ENCODE measurements around the gene SLCO2A1.

Gene SLCO2A1

GRCh38 chr3:133899311-133899710 is 130.4 kb downstream of the SLCO2A1 start:
- DNase-seq (ENCODE audit: low read depth in 2 of 2), result no peak

DNA sequence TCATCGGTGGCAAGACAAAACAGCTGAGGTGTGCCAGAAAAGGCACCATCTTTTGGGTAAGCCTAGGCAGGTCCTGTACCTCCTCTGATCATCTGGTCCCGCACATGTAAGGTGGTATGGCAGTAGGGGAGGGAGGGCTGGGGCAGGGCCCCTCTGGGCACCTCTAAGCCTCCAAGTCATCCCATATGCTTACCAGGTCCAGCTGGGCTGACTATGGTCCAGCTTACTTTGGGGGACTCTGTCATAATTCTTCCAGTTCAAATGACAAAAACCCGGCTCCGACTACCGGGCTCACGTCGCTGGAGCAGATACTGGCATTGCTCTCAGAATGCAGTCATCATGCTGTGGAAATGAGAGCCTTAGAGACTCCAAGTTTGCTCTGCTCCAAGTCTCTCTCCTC is 132.2 kb downstream of the SLCO2A1 start:
- no peak for DNase-seq (ENCODE audit: low read depth in 2 of 2)

- no peak for DNase-seq (ENCODE audit: low read depth in 2 of 2)
These were observed 133.5 kb downstream of the SLCO2A1 start for GRCh38 chr3:133896002-133896761.

- DNase-seq (ENCODE audit: low read depth in 2 of 2), result no peak
These were observed 134.3 kb downstream of the SLCO2A1 start, which contains the start of gene RAB6B for GRCh38 chr3:133895208-133896001. TSS of gene RAB6B (minus strand) at chr3:133895882. CDS start at chr3:133895466, 416 bp downstream.

GRCh38 chr3:133894353-133895207 is 135.1 kb downstream of the SLCO2A1 start:
- DNase-seq (ENCODE audit: low read depth in 2 of 2), result no peak

- DNase-seq (ENCODE audit: low read depth in 2 of 2), result no peak
These were observed 135.9 kb downstream of the SLCO2A1 start for GRCh38 chr3:133893683-133894352.

DNA sequence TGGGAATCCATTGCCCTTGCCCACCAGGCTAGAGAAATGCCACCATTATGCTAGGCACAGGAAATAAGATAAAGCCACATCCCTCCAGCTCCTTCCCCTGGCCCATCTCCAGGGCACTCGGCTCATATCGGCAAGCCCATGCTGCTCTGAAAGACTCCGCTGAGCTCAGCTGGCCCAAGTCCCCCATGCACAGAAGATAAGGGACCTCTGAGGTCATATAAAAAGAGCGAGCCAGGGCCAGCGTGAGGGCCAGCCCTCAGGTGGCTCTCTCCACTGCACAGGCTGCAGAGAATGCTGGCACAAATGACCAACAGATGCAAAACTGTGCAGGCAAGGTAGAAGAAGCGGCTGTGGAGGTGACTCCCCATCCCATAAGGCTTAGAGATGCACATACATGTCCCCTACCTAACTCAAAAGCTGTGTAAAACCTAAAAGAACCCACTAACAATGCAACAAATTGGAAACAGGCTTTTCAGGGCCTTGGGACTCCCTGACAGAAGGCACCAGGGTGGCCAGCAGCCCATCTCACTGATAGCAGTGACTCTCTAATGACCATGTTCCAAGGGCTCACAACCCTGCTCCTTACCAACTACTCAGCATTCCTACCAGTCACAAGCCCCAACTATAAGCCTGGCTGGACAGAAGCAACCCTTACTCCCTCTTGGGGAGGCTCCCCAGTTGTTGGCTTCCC is 137.0 kb downstream of the SLCO2A1 start:
- DNase-seq (ENCODE audit: low read depth in 2 of 2), result no peak

- no peak for DNase-seq (ENCODE audit: low read depth in 2 of 2)
These were observed 137.9 kb downstream of the SLCO2A1 start for GRCh38 chr3:133891662-133892378.

- no peak for DNase-seq (ENCODE audit: low read depth in 2 of 2)
These were observed 138.6 kb downstream of the SLCO2A1 start for GRCh38 chr3:133890972-133891644.

- DNase-seq (ENCODE audit: low read depth in 2 of 2), result no peak
These were observed 139.7 kb downstream of the SLCO2A1 start for GRCh38 chr3:133890037-133890436.

- no peak for DNase-seq (ENCODE audit: low read depth in 2 of 2)
These were observed 140.9 kb downstream of the SLCO2A1 start for GRCh38 chr3:133888726-133889340.

GRCh38 chr3:133887803-133888703 is 141.7 kb downstream of the SLCO2A1 start:
- no peak for DNase-seq (ENCODE audit: low read depth in 2 of 2)

DNA sequence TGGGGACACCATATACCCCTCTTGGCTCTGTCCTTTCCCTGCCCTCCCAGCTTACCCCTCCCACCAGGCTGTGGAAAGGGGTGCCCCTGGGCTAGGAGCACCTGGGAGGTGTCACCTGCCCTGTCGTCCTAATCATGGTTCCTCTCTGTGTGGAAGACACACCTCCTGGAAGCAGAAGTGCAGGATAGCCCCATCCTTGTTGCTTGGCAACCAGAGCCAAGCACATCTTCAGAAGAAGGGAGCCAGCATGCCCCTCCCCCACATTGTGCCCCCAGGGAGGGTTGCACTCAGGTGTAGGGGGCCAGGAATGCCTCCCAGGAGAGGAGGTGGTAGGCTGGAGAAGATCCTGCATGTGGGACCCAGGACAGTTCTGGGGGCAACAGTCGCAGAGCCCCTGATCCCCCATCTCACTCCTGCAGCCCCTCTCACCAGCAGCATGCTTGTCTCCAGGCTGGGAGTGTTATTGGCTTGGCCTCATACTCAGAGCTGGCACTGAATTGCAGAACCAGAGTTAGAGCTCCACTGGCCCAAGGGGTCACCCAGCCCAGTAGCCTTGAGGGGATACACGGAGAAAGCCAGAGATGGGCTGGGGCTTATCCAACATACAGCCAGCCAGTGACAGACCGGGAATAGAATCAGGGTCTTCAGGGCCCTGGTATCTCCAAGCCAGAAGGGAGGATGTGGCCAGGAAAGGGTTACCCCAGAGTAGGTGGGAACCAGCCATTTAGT is 142.5 kb downstream of the SLCO2A1 start:
- DNase-seq (ENCODE audit: low read depth in 2 of 2), result no peak

GRCh38 chr3:133886031-133886722 is 143.5 kb downstream of the SLCO2A1 start:
- no peak for DNase-seq (ENCODE audit: low read depth in 2 of 2)

DNA sequence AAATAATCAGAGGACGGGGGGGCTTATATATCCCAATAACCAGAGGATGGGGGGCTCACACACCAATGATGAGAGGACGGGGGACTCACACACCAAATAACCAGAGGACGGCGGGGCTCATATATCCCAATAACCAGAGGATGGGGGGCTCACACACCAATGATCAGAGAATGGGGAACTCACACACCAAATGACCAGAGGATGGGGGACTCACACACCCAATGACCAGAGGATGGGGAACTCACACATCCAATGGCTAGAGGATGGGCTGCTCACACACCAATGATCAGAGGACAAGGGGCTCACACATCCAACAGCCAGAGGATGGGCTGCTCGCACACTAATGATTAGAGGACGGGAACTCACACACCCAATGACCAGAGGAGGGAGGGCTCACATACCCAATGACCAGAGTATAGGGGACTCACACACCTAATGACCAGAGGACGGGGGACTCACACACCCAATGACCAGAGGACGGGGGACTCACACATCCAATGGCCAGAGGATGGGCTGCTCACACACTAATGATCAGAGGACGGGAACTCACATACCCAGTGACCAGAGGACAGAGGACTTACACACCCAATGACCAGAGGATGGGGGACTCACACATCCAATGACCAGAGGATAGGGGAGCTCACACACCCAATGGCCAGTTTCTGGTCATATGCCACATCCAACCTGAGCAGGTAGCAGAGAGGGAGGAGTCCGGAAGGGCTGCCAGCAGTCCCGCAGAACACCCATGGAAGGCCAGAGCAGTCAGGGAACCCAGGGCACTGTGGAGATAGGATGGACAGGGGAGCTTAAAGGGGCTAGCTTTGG is 144.6 kb downstream of the SLCO2A1 start:
- DNase-seq (ENCODE audit: low read depth in 2 of 2), result no peak

Data from activated CD8-positive, alpha-beta memory T cell treated with anti-CD3 and anti-CD28 coated beads for 4 hours (primary cell).